NCI-H748 (cell line): ENCODE data around the gene VCP.

Experiments used
- DNase-seq: peaks from one replicate; lab custom pipeline; 2025; ENCODE audit not compliant: unreplicated experiment; lab: John Stamatoyannopoulos, UW

The VCP gene

GRCh38 chr9:35103660-35104191 lies 31.3 kb upstream of the VCP start:
- no peak for DNase-seq

- peak; percentile 99 for DNase-seq
Observed at GRCh38 chr9:35102769-35103659, 30.6 kb upstream of the VCP start, which contains the start of gene STOML2. TSS of gene STOML2 (minus strand) at chr9:35103131. CDS start at chr9:35103094, 37 bp downstream.

- no peak for DNase-seq
Observed at GRCh38 chr9:35102465-35102768, 30.0 kb upstream of the VCP start.

- DNase-seq = no peak
Observed at GRCh38 chr9:35097573-35097972, 25.1 kb upstream of the VCP start.

GRCh38 chr9:35096035-35096849 lies 23.8 kb upstream of the VCP start, which contains the start of gene PIGO:
TSS of gene PIGO (minus strand) at chr9:35096591. CDS start at chr9:35095565, 1,026 bp downstream.
- peak; percentile 93 for DNase-seq

- DNase-seq = no peak
Observed at GRCh38 chr9:35091536-35091935, 19.1 kb upstream of the VCP start.

DNA sequence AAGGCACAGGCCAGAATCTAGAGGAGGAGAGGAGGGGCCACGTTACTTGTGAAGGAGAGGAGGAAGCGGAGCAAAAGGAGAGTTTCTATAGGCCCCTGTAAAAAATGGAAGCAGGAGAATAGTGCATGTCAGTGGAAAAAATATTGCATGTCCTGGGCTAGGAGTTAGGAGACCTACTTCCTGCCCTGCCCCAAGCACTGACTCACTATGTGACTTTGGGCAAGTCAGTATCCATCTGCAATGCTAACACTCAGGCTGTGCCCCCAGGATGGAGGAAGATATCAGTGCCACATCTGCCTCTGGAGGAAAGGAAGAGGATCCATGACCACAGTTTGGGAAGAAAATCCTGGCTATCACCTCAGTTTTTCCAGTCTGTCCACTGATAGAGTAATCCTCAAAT lies 17.0 kb upstream of the VCP start:
- DNase-seq = no peak

GRCh38 chr9:35085078-35085477 lies 12.7 kb upstream of the VCP start:
- DNase-seq = no peak

GRCh38 chr9:35079426-35080341 lies 7.3 kb upstream of the VCP start, which contains the start of gene FANCG:
TSS of gene FANCG (minus strand) at chr9:35079942. CDS start at chr9:35079524, 418 bp downstream.
- peak; percentile 97 for DNase-seq

DNA sequence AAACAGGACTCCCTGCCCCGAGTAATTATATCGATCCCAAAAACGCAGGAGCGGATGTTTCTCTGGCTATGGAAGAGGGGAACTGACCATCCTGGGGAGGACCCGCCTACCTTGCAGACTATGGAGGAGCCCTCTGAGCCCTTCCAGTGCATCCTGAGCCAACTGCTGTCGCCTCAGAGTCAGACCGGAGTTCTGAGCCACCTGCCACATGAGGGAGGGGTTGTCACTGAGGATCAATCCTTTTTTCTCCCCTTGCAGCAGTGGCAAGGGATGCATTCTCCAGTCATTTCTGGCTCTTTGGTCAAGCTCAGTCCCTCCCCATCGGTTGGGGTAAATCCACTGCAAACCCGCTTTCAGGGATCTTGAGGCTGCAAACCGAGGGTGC lies 6.6 kb upstream of the VCP start:
- peak; percentile 66 for DNase-seq

GRCh38 chr9:35078066-35078465 lies 5.6 kb upstream of the VCP start:
- DNase-seq = no peak

- DNase-seq = no peak
Observed at GRCh38 chr9:35076848-35077247, 4.4 kb upstream of the VCP start.

DNA sequence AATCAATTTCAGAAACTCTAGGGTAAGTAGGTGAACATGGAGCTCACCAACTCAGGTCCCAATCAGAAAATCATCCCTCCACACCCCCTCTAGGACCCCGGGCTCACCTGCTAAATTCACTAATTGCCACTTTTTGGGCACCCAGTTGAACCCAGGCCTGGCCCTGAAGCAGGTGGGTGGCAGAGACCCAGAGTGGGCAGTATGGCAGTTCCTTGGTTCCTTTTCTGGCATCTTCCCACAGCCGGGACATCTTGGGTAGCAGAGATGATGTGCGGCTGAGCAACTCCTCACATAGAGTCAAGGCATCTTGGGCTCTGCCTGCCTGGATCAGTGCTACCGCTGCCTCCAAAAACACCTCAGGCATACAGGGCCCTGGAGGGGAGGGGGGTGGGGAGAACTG lies 2.9 kb upstream of the VCP start:
- DNase-seq = no peak

DNA sequence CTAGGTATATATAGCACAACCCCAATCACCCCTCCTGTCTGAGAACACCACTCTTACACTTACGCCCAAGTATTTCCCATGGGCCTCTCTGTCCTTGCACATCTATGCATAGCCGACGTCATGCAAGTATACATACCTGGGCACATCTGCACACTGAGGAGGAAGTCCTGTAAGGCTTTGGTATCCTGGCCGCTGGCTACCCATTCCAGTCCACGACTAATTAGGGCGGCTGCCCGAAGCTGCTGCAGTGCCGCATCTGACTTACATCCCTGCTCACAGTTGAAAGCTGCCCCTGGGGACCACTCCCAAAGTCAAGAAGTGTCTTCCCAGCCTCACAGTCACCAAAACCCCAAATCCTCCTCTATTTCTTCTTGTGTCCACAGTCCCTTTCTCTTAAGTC lies 2.4 kb upstream of the VCP start:
- DNase-seq = no peak

DNA sequence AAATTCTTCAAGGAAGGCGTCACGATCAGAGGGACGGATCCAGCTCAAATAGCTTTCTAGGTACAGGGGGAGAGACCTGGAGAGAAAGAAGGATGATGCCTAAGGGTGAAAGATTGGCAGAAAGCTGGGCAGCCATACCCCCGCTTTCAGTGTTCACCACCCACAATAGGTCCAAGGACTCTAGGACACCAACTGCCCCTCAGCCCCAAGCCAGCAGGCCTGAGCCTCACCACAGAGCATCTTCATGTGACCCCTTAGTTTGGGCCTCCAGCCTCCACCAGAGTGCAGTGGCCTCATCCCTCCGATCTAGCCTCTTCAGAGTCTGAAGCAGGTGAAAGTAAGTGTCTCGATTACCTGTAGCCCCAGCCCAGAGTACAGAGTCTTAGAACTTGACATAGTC lies 1.7 kb upstream of the VCP start:
- DNase-seq = no peak

- no peak for DNase-seq
Observed at GRCh38 chr9:35073279-35073612, 821 bp upstream of the VCP start.

DNA sequence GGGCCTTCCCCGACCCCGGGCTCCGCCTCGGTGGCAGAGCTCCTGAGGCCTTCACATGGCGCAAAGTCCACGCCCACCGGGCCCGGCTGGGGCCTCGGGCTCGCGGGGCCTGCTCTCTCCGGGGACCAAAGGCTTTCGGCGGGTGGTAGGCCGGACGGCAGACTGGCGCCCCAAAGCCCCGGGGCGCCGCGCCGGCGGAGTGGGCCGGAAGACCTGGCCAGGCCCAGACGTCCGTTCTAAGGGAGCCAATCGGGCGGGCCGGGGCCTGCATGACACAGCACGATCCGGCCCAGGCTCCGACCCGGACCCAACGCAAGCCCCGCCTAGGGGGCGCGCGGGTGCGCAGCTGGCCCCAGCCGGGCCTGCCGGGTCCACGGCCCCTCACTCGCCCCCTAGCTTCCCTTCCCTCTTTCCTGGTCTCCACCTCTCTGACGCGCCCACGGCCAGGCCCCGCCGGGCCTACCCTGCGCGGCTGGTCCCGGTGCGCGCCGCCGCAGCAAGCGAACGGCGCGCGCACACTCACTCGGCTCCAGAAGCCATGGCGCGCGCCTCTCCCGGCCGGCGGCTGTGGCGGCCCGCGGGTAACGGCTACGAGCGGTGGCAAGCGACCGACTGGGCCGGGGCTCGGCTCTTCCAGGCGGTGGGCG lies 488 bp downstream of the VCP start:
- DNase-seq = peak; percentile 90

DNA sequence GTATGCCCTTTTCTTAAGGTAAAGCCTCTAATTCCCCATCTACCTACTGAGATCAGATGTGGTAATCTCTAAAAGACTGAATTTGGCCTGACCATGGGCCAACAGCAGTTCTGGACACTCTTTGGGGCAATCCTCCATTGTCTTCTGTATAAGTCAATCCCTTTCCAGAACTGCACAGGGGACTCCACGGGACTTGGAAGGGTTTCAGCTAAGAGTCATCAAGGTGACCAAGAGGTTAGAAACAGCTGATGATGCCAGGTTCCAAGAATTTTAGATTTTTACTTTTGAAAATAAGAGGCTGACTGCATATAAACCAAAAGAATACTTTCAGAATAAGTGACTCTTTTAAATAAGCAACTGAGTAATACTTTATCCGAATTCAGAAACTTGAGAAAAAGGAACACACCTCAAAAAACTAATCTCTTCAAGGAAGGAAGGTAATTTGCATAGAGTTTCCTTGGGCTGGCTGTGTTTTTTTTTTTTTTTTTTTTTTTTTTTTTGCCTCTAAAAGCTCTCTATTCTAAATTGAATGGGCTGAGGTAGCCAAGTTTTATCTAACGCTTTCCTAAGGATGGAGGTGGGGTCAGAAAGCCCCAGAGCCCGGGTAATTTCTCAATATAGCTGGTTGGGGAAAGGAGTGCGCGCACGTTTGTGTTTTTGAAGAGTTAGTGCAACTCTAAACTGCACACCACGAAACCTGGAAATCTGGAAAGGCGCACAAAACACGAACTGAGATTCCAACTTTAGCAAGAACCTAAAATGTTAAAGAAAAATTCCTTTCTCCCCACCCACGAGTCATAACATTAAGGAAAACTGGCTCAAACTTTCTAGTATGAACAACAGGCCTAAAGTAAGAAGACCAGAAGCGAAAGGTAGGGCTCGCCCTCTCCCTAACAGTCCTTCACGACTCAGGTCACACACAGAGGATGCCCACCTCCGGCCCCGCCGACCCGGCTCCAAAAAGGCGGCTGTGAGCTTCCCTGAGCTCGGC lies 1.3 kb downstream of the VCP start:
- no peak for DNase-seq

- no peak for DNase-seq
Observed at GRCh38 chr9:35069020-35069419, 3.4 kb downstream of the VCP start.
